Measurements from ENCODE around the gene GPATCH2L. TPM values are rescaled to one million over a fixed set of nuclear protein-coding genes. Genes with fewer than 3 reads are reported as not detected.

The GPATCH2L gene
- polyA plus RNA-seq, 1 donor (not counting 4 experiments of a cell fraction or from before 2014, with no cell fraction given), result 28.8 TPM

- Histone ChIP-seq H3K79me2 (ENCODE audit: control insufficient read depth, insufficient read depth, low read length) (no peaks in the 10 kb centered on the region), H3K27ac (ENCODE audit: control insufficient read depth, insufficient read depth, low read length) (no peak overlapping the region), H3K4me2 (ENCODE audit: control insufficient read depth, extremely low read depth, insufficient read depth, low read depth, low read length) (no peak overlapping the region), H3K9ac (ENCODE audit: control insufficient read depth, extremely low read depth, insufficient read depth, low read length) (no peak overlapping the region), H3K4me1 (ENCODE audit: control insufficient read depth, extremely low read depth, insufficient read depth, low read length) (no peaks in the 10 kb centered on the region), H3K9me3 (ENCODE audit: control insufficient read depth, low read depth, low read length) (no peaks in the 10 kb centered on the region), H3K27me3 (ENCODE audit: control insufficient read depth, extremely low read depth, insufficient read depth, low read length) (no peaks in the 10 kb centered on the region), H3K36me3 (ENCODE audit: control insufficient read depth in 2 of 2, extremely low read depth in 1 of 2, insufficient read depth in 2 of 2, low read length in 2 of 2) (no peaks in the 10 kb centered on the region), H2AFZ (ENCODE audit: control insufficient read depth, low read length) (no peak overlapping the region), H3K4me3 (ENCODE audit: control insufficient read depth in 2 of 3, extremely low read depth in 1 of 3, insufficient read depth in 2 of 3, low read depth in 1 of 3, low read length in 3 of 3) (no peak overlapping the region), H4K20me1 (ENCODE audit: control insufficient read depth, extremely low read depth, insufficient read depth, low read length) (no peaks in the 10 kb centered on the region), H3K9me1 (ENCODE audit: control insufficient read depth, extremely low read depth, insufficient read depth, low read length) (no peaks in the 10 kb centered on the region)
- FAIRE-seq (no peak), DNase-seq (ENCODE audit: low read depth, low spot score) (no peak)
- TF ChIP-seq CTCF (optimal IDR thresholded peaks at IDR 0.05 in 1 of 3, IDR thresholded peaks at IDR 0.05 in 1 of 3, conservative IDR thresholded peaks at IDR 0.05 in 1 of 3; ENCODE audit: extremely low read depth in 1 of 3, insufficient read depth in 2 of 3, low read length in 3 of 3) (no peak), EZH2 (IDR thresholded peaks at IDR 0.05; ENCODE audit: low read length) (no peak)
- dilution Hi-C loops (cut with MboI; ENCODE audit: extremely low pct_ligation_motif_present, low sequenced_read_pairs), result no loop called here
Measured at GRCh38 chr14:76260749-76261148, 109.0 kb downstream of the GPATCH2L start.

DNA sequence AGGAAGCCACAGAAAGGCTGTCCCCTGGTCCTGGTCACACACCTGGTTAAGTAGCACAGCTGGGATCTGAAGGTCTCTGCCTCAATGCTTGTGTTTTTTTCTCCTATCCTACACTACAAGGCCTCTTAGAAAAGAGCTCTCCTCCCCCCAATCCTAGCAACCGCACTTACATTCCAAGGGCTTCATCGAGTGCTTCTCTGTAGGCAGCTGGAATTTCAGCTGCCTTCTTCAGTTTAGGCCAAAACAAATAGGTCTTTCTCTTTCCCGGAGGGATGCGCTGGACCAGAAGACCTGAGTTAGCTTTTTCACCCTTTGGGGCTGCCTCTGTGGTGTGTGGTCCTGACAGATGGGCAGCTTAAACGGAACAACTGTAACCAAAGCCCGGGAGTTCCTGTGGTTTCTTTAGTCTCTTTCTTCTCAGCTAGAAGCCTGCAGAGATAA is 109.7 kb downstream of the GPATCH2L start:
- H3K27me3 ChIP-seq (ENCODE audit: control insufficient read depth, extremely low read depth, insufficient read depth, low read length), result no peaks in the 10 kb centered on the region
- no peaks in the 10 kb centered on the region for H3K9me3 ChIP-seq (ENCODE audit: control insufficient read depth, low read depth, low read length)
- TF ChIP-seq EZH2 (IDR thresholded peaks at IDR 0.05; ENCODE audit: low read length) (no peak), CTCF (optimal IDR thresholded peaks at IDR 0.05 in 1 of 3, IDR thresholded peaks at IDR 0.05 in 1 of 3, conservative IDR thresholded peaks at IDR 0.05 in 1 of 3; ENCODE audit: extremely low read depth in 1 of 3, insufficient read depth in 2 of 3, low read length in 3 of 3) (no peak)
- no peak for FAIRE-seq
- no peak overlapping the region for H3K4me3 ChIP-seq (ENCODE audit: control insufficient read depth in 2 of 3, extremely low read depth in 1 of 3, insufficient read depth in 2 of 3, low read depth in 1 of 3, low read length in 3 of 3)
- no peak overlapping the region for H3K27ac ChIP-seq (ENCODE audit: control insufficient read depth, insufficient read depth, low read length)
- no peak for DNase-seq (ENCODE audit: low read depth, low spot score)
- H4K20me1 ChIP-seq (ENCODE audit: control insufficient read depth, extremely low read depth, insufficient read depth, low read length), result no peaks in the 10 kb centered on the region
- no peaks in the 10 kb centered on the region for H3K9me1 ChIP-seq (ENCODE audit: control insufficient read depth, extremely low read depth, insufficient read depth, low read length)
- no peak overlapping the region for H3K4me2 ChIP-seq (ENCODE audit: control insufficient read depth, extremely low read depth, insufficient read depth, low read depth, low read length)
- no peaks in the 10 kb centered on the region for H3K79me2 ChIP-seq (ENCODE audit: control insufficient read depth, insufficient read depth, low read length)
- H2AFZ ChIP-seq (ENCODE audit: control insufficient read depth, low read length), result no peak overlapping the region
- no peaks in the 10 kb centered on the region for H3K4me1 ChIP-seq (ENCODE audit: control insufficient read depth, extremely low read depth, insufficient read depth, low read length)
- H3K36me3 ChIP-seq (ENCODE audit: control insufficient read depth in 2 of 2, extremely low read depth in 1 of 2, insufficient read depth in 2 of 2, low read length in 2 of 2), result no peaks in the 10 kb centered on the region
- dilution Hi-C loops (cut with MboI; ENCODE audit: extremely low pct_ligation_motif_present, low sequenced_read_pairs), result no loop called here
- H3K9ac ChIP-seq (ENCODE audit: control insufficient read depth, extremely low read depth, insufficient read depth, low read length), result no peak overlapping the region
